Measurements from ENCODE around the gene TTC1.
"Not testable (repeated sequence)": the region's sequence is repeated elsewhere in the genome, so short reads cannot be mapped to it uniquely, and the experiment has no call there.

The TTC1 gene

DNA sequence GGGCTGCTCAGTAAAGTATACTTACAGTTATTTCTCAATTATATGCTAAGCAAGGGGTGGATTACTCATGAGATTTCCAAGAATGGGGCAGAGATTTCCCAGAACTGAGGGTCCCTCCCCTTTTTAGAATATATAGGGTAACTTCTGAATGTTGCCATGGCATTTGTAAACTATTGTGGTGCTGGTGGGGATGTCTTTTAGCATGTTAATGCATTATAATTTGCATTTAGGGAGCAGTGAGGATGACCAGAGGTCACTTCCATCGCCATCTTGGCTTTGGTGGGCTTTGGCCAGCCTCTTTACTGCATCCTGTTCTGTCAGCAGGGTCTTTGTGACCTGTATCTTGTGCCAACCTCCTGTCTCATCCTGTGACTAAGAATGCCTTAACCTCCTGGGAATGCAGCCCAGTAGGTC is 35.5 kb downstream of the TTC1 start:
- no peak for TF ChIP-seq ZNF274 (IDR thresholded peaks at IDR 0.05; ENCODE audit: low read depth, low read length)
- H3K4me3 ChIP-seq (ENCODE audit: low read length): no peak overlapping the region

DNA sequence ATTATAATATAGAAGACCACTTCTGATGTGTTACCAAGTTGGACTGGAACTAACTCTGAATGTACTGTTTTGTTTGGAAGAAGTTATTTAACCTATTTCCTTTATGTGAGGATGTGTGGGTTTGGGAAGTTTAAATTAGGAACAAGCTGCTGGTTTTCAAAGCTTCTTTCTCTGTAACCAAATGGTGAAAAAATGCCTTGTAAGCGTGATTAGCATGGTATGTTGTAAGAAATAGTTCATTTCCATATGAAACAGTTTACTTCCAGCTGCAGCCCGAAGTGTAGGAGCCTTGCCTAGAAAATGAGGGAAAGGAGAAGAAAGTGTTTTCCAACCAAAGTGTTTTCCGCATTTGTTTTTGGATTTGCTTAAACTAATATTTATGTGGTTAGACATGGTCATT is 36.0 kb downstream of the TTC1 start:
- no peak overlapping the region for H3K4me3 ChIP-seq (ENCODE audit: low read length)
- TF ChIP-seq ZNF274 (IDR thresholded peaks at IDR 0.05; ENCODE audit: low read depth, low read length): no peak

DNA sequence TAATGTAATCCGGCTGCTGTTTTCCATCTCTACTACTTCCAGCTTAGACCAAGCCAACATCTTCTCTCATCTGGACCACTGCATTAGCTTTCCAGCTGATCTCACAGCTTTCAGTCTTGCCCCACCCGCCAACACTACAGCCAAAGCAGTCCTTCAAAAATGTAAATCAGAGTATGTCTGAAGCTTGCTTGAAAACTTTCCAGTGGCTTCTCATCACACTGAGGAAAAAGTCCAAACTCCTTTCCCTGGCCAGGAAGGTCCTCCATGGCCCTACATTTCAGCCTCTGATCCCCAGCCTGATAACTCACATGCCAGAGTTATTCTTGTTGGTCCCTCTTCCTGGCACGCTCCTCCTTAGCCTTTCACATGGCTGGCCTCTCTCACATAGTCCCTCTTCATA is 38.5 kb downstream of the TTC1 start:
- no peak for TF ChIP-seq ZNF274 (IDR thresholded peaks at IDR 0.05; ENCODE audit: low read depth, low read length)
- no peak overlapping the region for H3K4me3 ChIP-seq (ENCODE audit: low read length)

DNA sequence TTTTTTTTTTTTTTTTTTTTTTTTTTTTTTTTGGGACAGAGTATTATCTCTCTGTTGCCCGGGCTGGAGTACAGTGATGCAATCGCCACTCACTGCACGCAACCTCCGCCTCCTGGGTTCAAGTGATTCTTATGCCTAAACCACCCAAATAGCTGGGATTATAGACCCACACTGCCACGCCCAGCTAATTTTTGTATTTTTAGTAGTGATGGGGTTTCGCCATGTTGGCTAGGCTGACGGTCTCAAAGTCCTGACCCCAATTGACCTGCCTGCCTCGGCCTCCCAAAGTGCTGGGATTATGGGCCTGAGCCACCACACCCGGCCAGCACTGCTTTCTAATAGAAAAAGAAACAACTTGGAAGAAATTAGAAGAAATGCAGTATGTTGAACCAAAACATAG is 39.2 kb downstream of the TTC1 start:
- H3K4me3 ChIP-seq (ENCODE audit: low read length): no peak overlapping the region
- TF ChIP-seq ZNF274 (IDR thresholded peaks at IDR 0.05; ENCODE audit: low read depth, low read length): no peak

DNA sequence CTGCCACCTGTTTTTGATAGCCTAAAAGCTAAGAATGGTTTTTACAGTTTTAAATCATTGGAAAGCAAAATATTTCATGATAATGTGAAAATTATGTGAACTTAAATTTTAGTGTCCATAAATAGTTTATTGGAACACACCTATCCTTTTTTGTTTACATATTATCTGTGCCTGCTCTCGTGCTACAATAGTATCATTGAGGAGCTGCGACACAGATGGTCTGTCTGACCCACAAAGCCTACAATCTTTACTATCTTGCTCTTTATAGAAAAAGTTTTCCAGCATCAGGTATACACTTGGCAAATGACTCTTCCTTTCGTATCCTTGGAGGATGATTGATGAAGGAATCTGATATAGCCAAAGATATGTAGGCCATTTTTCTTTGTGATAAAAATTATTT is 40.2 kb downstream of the TTC1 start:
- H3K4me3 ChIP-seq (ENCODE audit: low read length): no peak overlapping the region
- TF ChIP-seq ZNF274 (IDR thresholded peaks at IDR 0.05; ENCODE audit: low read depth, low read length): no peak

DNA sequence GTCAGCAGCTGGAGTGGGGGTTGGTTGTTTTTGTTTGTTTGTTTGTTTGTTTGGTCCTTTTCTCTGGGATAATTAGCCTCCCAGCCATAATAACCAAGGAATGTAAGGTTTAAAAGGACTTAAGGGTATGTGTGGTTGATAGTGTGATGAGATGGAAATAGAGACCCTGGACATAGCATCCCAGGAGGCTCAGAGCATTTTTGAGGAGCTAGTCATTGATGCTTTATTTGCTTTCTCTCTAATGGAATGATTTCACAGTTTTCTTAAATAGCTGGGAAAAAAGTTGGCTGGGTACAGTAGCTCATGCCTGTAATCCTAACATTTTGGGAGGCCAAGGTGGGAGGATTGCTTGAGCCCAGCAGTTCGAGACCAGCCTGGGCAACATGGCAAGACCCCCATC is 45.1 kb downstream of the TTC1 start:
- no peak for TF ChIP-seq ZNF274 (IDR thresholded peaks at IDR 0.05; ENCODE audit: low read depth, low read length)
- H3K4me3 ChIP-seq (ENCODE audit: low read length): no peak overlapping the region

DNA sequence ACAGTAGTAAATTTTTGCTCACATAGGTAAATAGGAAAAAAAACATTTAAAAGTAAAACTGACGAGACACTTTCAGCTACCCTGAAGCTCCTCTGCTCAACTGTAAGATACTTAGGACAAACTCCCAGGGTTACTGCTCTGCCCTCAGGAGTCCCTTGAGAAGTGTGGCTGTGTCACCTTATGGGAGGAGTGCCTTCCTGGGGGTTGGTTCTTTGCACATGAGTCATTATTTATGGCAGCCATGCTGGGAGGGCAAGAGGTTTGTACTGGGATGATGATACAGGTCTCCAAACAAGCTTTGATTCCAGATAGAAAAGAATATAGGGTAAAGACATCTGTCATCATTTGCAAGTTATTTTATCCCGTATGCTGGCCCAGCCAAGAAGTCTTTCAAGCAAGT is 45.9 kb downstream of the TTC1 start:
- TF ChIP-seq ZNF274 (IDR thresholded peaks at IDR 0.05; ENCODE audit: low read depth, low read length): no peak
- no peak overlapping the region for H3K4me3 ChIP-seq (ENCODE audit: low read length)

DNA sequence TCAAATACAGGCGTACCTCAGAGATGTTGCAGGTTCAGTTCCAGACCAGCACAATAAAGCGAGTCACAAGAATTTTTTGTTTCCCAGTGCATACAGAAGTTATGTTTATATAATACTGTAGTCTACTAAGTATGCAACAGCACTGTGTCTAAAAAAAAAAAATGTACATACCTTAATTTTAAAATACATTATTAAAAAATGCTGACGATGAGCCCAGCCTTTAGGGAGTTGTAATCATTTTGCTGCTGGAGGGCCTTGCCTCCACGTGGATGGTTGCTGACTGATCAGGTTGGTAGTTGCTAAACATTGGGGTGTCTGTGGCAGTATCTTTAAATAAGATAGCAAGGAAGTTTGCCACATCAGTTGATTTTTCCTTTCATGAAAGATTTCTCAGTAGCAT is 48.3 kb downstream of the TTC1 start:
- no peak for TF ChIP-seq ZNF274 (IDR thresholded peaks at IDR 0.05; ENCODE audit: low read depth, low read length)
- no peak overlapping the region for H3K4me3 ChIP-seq (ENCODE audit: low read length)

DNA sequence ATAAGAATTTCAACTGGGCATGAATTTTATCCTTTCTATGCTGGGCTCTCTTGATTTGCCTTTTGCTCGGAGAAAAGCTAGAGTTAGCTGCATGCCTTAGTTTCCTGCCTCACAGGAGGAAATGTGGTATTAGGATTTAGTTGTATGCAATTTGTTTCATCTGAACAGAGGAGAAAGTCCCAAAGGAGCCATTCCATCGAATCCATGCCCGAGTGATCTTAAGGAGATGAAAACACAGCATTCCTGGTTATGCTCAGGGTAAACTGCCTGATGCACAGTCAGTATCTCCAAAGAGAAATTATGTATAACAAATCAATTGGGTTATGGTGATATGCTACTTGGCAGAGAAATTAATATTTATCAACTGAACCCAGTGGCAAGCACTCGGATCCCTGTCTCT is 51.1 kb downstream of the TTC1 start:
- H3K4me3 ChIP-seq (ENCODE audit: low read length): no peak overlapping the region
- TF ChIP-seq ZNF274 (IDR thresholded peaks at IDR 0.05; ENCODE audit: low read depth, low read length): no peak

DNA sequence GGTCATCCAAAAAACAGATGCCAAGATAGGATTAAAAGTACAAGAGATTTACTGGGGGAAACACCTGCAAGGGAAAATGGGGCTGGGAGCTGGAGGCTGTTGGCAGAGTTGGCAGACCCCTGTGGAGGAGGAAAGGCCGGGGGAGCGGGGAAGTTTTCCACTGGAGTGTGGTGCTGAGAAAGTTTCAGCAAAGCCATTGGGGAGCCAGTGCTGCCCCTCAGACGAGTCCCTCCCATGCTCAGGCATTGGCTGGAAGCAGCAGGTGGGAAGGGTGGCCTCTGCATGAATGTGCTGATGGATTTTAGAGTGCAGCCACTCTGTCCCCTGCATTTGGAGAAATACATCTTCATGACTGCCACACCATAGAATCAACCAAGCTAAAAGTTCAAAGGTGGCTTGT is 52.8 kb downstream of the TTC1 start:
- TF ChIP-seq ZNF274 (IDR thresholded peaks at IDR 0.05; ENCODE audit: low read depth, low read length): no peak
- no peak overlapping the region for H3K4me3 ChIP-seq (ENCODE audit: low read length)

DNA sequence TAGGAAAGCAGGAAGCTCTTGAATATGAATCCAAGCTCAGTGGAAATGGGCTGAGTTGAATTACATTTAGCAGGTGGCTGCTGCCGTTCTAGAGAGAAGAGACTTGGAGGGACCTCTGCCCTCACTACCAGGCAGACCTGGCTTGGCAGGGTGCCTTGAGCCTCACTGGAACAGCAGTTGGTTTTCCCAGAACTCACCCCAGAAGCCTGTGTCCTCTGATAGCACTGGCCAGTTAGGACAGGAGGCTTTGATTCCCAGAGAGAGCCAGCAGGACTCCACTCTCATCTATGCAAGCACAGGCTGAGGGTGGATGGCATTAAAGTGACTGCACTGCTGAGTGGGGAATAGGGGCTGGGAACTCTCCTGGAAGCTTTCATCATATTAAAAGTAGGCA is 55.5 kb downstream of the TTC1 start:
- no peak for TF ChIP-seq ZNF274 (IDR thresholded peaks at IDR 0.05; ENCODE audit: low read depth, low read length)
- H3K4me3 ChIP-seq (ENCODE audit: low read length): no peak overlapping the region

DNA sequence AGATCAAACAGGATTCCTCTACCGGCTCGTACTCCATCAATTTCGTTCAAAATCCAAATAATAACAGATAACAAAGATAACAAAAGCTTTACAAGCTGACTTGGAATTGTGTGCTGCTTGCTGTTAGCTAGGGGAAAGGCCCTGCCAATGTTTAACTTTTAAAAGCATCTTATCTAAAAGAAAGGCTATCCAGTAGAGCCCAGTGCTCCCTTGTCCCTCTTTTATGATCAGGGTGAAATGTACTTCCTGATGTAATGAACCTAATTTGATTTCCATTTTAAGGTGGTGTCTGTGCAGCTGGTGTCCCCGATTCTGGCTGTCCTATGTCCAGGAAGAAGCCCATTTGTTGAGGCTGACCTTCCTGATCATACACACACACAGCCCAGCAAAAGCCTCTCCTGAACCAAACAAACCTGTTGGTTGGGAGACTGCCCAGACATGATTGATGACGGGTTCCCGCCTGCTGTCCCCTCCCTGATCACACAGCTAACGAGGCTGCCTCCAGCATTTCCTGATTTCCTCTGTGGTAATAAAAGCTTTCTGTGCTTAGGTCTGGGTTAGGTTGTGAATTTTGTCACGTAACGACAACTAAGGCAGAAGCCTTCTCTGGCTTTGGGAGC is 56.2 kb downstream of the TTC1 start:
- no peak for TF ChIP-seq ZNF274 (IDR thresholded peaks at IDR 0.05; ENCODE audit: low read depth, low read length)
- no peak overlapping the region for H3K4me3 ChIP-seq (ENCODE audit: low read length)

DNA sequence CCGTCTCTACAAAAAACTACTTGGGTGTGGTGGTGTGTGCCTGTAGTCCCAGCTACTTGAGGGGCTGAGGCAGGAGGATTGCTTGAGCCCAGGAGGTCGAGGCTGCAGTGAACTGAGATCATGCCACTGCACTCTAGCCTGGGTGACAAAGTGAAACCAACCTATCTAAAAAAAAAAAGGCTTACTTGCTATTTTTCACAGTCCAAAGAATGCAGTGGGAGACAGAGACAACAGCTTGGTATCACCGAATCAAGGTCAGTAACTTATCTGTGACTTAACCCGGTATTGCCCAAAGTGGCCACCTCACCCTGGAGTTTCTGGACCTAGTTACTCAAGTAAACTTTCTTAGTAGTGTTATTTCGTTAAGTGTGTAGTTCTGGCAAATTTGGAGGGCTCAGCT is 60.2 kb downstream of the TTC1 start:
- H3K4me3 ChIP-seq (ENCODE audit: low read length): not testable (repeated sequence)

DNA sequence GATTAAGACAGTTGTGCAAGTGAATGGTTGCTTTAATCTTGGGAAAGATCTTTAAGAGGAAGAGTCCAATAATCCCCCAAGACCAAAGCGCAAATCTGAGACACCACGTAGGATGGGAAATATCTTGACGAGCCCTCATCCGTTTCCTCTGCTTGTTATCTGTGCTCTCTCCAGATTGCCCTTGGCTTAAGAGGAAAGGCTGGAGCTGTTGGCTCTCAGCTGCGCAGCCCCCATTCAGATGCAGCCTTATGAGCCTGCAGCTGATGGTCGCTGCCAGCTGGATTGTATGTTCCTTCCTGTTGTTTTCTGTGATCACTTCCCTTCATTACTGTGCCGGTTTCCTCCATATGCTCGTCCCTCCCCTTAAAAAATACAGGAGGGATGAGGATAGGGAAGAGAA is 62.6 kb downstream of the TTC1 start:
- TF ChIP-seq ZNF274 (IDR thresholded peaks at IDR 0.05; ENCODE audit: low read depth, low read length): no peak
- H3K4me3 ChIP-seq (ENCODE audit: low read length): no peak overlapping the region

DNA sequence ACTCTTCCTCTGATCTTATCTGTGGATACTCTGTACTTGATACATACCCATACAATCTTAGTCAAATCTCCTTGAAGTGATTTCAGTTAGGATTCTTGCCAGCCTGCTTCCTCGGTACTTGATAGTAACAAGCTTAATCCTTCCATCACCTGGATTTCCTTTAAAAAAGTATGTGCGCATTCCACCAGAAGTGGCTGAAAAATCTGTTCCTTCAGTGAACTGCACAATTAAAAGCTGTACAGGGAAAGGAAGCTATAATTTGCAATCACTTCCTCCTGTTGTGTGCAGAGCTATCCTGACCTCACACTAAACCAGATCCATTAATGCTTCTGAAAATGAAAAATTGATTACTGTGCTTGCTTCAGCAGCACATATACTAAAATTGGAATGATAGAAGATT is 63.0 kb downstream of the TTC1 start:
- TF ChIP-seq ZNF274 (IDR thresholded peaks at IDR 0.05; ENCODE audit: low read depth, low read length): no peak
- H3K4me3 ChIP-seq (ENCODE audit: low read length): no peak overlapping the region

DNA sequence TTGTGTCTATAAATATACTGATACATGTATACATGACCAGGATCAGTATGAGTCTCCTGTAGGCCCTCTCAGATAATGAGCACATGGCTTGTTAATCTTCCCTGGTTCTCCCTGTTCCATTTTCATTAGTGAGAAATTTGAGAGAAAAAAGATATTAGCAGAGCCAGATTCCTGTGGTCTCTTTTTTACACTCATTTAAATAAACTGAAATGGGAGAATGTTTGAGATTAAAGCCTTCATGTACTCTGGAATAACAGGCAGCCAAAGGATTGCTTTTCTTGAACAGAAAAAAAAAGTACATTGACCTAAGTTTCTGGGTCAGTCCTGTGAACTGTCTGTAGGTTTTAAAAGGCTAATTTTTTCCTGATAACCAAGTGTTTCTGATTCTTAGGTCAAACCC is 66.1 kb downstream of the TTC1 start:
- H3K4me3 ChIP-seq (ENCODE audit: low read length): no peak overlapping the region
- no peak for TF ChIP-seq ZNF274 (IDR thresholded peaks at IDR 0.05; ENCODE audit: low read depth, low read length)
